Activated CD8-positive, alpha-beta memory T cell treated with anti-CD3 and anti-CD28 coated beads for 48 hours (primary cell): ENCODE data around the gene METTL22.

ENCODE experiments used
- DNase-seq, 3 experiments: peaks; one replicate each; pipeline ENCODE4 v3.0.0-alpha.2; 2020; ENCODE audit warnings: low read depth in 2 of 3, low spot score in 2 of 3

The METTL22 gene

DNA sequence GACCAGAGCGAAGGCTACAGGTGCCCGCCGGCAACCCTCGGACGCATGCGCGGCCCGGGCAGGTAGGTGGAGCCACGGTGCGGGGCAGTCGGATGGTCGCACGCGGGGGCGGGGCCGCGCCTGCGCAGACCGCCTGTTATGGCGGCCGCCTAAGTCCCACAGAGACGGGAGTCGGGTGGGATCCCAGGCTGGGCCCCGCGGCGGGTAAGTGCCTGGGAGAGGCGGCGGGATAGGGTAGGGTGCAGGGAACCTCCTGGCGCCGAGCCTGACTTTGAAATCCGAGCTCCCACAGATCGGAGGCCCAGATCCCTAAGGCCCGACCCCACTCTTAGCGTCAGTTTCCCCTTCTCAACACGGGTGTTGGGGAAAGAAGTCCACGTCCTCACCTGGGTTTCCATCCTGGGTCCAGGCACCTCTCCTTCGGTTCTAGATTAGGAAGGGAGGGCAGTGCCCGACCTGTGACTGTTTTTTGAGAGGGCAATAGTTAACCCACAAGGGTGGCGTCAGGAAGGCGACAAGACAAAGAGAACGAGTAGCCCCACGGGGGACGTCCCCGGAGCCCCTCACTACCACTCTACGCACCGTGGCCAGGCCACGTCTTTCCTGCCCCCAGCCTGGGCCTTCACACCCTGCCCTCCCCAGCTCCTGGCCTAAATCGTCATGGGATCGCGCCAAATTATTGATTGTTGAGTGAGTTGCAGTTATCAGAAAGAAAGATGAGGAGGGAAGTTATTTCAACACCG, at the start of gene METTL22:
TSS of gene METTL22 (plus strand) at position 127 of the 743 bp plus-strand sequence. CDS start 3,968 bp downstream, outside the sequence.
- DNase-seq: peak; percentile 83 to 89 (median 88)

GRCh38 chr16:8572063-8572918, 49.2 kb upstream of the METTL22 start:
- no peak for DNase-seq

DNA sequence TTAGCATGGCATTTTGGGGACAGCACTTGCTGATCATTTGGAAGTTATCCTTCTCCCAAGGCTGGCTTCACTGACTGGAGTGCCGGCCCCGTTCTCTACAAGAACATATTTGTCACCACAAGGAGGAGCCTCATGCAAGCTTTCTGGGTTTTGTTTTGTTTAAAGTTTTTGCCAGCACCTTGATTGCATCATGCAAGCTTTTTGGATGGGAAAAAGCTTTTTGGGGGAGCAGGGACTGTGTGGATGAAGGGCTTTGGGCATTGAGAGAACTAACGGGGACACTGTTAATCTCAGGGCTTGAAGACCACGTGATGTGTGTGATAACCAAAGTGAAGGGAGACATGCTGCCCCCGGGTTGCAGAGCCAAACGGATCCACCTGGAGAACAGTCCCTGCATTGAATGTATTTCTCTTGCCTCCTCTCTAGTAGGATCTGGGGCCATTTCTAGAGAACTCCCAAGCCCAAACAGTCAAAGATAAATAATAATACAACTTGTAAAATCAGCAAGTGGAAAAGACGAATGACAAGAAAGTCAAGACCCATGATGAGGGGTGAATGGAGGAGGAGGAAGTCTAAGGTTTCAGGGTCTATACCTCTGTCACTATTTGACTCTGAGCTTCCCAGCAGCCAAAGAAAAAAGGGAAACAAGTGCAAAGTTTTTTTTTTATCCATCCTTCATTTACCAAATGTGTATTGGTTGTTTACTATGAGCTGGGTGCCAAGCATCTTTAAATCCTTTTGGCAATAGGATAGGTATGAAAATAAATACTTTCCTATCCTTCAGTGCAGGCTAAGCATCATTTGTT, 48.4 kb upstream of the METTL22 start:
- no peak for DNase-seq

DNA sequence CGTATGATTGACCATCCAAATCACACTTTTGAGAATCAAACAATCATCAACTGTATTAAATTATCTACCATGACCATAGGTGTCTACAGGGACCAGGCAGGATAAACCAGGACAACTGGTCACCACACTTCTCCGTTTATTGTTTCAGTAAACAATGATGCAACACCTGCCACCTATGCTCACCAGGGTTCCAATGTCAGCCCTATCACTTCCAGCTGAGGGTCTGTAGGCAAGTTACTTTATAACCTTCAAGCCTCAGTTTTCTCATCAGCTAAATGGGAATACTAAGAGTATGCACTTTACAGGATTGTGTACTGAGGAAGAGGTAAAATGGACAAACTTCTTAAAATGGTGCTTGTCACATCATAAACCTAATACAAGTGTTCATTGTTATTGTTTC, 46.1 kb upstream of the METTL22 start:
- no peak for DNase-seq

- no peak for DNase-seq
These were observed 45.1 kb upstream of the METTL22 start for GRCh38 chr16:8576141-8577004.

DNA sequence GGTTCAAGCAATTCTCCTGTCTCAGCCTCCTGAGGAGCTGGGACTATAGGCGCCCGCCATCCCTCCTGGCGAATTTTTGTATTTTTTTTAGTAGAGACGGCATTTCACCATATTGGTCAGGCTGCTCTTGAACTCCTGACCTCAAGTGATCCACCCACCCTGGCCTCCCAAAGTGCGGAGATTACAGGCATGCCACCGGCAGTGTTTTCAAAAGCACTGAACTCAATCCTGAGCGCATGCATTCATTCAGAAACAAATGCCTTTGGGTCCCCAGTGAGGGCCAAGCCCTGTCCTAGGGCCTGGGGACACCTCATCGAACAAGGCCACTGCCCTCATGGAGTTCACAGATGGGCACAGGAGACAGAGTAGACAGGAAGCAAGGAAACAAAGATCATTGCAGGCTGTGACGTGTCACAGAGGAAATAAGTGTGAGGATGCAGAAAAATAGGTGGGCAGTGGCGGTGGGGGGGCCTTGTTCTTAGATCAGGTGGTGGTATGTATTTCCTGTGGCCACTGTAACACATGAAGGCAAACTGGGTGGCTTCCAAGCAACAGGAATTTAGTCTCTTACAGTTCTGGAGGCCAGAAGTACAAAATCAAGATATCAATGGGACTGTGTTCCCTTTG, 43.7 kb upstream of the METTL22 start:
- no peak for DNase-seq

DNA sequence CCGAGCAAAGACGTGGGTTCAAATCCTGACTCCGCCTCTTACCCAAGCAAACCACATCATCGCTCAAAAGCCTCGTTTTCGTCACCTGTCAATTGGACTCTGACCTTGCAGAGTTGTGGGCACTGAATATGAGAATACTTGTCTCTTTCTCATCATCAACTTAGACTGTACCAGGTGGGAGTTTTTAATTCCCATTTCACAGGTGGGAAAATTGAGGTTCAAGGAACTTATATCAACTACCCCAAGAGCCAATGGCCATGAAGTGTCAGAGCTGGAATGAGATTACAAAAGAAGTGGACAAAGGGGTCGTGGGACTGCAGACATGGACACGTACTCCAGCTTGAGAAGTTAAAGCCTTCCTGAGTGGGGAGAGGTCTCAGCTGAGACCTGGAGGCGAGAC, 41.9 kb upstream of the METTL22 start:
- no peak for DNase-seq

DNA sequence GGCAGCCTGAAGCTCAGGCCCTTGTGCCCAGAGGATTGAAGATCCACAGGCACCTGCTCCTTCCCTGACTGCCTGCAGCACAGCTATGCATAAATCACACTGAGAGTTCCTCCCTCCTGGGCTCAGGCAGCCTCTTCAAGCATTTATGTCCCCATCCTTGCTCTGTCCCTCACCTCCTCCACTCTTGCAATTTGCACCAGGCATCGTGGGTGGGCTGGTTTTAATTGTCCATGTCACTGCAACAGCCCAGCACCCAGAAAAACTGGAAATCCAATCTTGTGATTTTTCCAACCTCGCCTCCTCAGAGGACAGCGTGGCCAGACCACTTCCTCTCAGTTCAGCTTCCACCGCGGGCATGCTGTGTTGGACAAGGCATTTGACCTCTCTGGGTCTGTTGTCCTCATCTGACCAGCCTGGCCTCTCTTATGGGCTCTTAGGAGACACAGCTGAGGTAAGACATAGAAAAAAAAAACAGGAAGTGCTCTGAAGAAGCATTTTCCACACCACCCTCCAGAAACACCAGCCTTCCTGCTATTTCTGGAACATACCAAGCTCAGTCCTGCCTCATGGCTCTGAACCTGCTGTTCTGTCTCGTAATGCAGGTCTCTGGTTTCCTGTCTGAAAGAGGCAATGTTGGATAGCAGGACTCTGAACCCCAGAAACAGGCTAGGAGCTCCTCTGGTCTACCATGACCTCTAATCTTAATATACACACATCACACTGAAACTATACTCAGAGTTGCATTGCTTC, 39.5 kb upstream of the METTL22 start:
- no peak for DNase-seq

DNA sequence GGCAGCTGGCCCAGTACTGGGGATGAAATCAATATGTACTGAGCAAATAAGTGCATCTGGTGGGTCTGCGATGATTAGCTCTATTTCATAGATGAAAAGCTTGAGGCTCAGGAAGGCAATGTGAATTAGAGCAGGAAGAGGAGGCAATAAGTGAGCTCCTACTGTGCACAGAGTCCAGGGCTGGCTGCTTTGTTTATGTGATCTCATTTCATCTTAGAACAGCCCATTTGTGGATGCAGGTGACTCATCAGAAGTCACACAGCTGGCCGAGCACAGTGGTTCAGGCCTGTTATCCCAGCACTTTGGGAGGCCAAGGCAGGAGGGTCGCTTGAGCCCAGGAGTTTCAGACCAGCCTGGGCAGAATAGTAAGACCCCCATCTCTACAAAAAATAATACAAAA, 38.3 kb upstream of the METTL22 start:
- DNase-seq: no peak

DNA sequence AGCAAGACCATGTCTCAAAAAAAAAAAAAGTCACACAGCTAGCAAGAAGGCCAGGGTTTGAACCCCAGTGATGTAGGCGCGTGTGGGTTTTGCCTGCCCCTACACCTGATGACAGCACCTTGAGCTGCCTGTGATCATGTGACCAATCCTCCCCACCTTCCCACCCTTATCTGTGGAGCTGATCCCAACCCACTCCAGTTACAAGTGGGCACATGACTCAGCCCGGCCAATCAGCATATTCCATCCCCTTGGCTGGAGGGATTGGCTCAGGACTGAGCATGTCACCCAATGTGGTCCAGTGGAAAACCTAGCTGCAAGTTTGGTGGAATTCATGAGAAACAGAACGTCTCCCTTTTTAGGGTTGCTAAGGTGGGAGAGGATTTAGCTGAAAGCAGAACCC, 37.8 kb upstream of the METTL22 start:
- DNase-seq: no peak

DNA sequence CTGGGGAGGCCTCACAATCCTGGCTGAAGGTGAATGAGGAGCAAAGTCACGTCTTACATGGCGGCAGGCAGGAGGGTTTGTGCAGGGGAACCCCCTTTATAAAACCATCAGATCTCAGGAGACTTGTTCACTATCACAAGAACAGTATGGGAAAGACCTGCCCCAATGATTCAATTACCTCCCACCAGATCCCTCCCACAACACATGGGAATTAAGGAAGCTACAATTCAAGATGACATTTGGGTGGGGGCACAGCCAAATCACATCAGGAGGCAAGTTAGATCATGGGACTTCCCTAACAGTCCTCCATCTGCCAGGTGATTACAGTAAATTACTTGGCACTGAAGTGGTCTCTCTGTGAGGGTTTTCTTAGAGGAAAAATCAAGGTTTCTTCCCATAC, 36.5 kb upstream of the METTL22 start:
- no peak for DNase-seq

DNA sequence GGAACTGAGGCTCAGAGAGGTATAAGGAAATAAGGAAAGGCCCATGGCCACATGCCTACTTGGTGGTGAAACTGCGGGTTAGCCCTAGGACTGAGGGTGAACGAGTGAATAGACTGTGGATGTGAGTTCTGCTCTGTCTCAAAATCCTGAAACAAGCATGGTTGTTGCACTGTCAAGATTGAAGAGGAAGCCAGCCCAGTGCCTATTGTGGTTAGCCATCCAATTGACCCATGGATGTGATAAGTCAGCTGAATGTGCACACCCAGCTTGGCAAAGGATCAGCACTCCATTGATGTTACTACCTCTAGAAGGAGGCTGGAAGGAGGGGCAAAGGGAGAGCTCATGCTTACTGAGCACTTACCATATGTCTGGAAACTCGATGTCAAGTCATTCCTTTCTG, 35.6 kb upstream of the METTL22 start:
- no peak for DNase-seq

- DNase-seq: no peak
These were observed 34.4 kb upstream of the METTL22 start for GRCh38 chr16:8587065-8587464.

DNA sequence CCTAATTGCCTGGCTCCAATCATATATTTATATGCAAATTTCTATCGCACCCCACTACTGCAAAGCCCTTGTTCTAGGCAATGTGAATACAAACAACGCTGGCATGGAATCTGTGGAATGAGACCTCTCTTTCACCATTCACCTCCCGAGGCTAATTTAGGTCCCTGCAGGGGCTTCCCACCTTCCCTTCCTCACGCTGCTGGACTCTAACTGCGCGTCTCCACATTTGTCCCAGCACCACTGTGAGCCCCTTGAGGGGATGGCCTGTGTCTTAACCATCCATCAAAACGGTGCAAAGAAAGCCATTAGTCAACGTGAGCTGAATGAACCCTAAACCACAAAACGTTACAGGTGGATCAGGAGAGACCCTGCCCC, 32.8 kb upstream of the METTL22 start:
- DNase-seq: no peak

DNA sequence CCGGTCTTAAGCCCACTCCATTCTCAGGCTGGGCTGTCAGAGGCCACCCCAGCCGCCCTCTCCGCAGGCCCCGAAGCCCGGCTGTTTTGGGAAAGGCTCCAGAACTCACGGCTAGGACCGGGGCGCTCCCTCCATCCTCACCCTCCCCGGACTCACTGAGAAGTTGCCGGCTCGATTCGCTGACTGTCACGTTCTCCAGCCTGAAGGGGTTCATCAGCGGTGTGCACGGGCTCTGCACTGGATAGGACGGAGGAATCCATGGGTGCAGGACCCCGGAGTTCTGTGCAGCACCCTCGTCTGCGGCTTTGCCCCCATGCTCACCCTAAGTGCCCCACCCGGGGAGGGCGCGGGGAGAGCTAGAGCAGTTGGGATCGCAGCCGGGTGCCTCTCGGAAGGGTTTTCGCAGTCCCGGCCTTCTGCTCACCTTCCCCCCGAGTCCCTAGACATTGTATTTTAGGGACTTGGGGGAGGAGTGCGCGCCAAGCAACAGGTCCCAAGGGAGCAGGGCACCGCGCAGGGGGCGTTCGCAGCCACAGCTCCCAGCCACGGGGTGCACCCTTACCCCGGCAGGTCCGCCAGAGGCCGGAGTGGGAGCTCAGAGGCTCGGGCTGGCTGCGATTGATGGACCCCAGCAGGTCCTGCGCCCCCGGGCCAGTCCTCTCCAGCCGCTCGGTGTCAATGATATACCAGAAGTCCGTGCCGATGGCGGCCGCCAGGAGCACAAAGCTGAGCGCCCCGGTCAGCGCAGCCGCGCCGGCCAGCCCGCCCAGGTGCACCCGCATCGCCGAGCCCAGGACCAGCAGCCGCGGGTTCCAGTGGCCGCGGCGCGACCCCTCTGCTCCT, 32.2 kb upstream of the METTL22 start:
- DNase-seq: no peak

DNA sequence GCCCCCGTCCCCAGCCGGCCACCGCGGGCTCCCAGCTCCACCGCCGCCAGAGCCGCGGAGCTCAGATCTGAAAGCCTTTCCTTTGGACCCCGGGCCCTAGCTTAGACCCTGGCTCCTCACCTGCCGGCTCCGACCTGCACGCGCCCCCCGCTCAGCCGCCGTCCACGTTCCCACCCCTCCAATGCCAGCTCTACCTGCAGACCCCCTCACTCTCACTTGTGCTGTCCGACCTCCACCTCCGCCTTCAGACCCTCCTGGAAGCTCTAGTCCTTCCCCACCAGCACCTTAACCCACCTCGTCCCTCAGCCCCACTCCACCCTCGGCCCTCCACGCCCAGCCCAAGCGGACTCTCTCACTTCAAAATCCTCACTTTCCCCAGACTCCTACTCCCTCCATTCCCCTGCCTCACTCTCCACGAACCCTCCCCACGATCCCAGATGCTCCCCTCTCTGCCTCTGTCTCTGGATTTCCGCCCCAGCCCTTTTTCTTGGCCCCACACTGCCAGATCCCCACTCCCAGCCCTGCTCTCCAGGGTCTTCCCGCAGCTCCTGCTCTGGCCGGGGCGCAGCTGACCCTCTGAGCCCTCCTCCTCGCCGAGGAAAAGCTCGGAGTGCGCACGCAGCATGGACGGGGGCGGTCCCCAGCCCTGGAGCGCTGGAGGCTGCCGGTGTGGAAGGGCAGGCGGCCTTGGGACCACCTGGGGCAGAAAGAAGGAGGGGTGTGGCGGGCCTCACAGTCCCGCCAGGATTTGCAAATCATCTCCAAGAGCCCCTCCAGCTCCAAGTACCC, 31.4 kb upstream of the METTL22 start, which contains the start of gene TMEM114:
TSS of gene TMEM114 (minus strand) at position 612 of the 789 bp plus-strand sequence. CDS start 673 bp downstream, outside the sequence.
- no peak for DNase-seq

DNA sequence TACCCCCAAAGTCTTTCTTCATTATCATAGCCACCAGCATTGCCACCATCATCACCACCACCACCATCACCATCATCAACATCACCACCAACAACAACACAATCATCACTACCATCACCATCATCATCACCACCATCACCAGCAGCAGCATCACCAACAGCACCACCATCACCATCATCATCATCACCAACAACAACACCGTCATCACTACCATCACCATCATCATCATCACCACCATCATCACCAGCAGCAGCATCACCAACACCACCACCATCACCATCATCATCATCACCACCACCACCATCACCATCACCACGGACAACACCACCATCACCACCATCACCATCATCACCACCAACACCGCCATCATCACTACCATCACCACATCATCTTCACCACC, 30.7 kb upstream of the METTL22 start:
- DNase-seq: no peak

- no peak for DNase-seq
These were observed 30.0 kb upstream of the METTL22 start for GRCh38 chr16:8591451-8591850.
